MM.1S (cell line): ENCODE data around the gene IGF2.

Source experiments
- DNase-seq: peaks from one replicate; pipeline ENCODE4 v3.0.0-alpha.2; 2015
- H2AFZ ChIP-seq: fragments of 300-600 bp; sonication (generic); 2 replicates; pipeline ENCODE4 v1.6.0; 2016; ENCODE audit warnings: antibody characterized with exemption, low read length
- H3F3A ChIP-seq: fragments of 300-600 bp; sonication (generic); 2 replicates; pipeline ENCODE4 v1.6.1; 2016; ENCODE audit warnings: mild to moderate bottlenecking, antibody characterized with exemption, low read length, moderate library complexity, mixed read lengths; ENCODE audit not compliant: insufficient read depth
- H3K27ac ChIP-seq: fragments of 300-600 bp; sonication (generic); 2 replicates; pipeline ENCODE4 v1.5.1; 2016; ENCODE audit warnings: mild to moderate bottlenecking, low read length
- H3K27me3 ChIP-seq: fragments of 300-600 bp; sonication (generic); replicated peaks from 2 replicates; pipeline ENCODE4 v1.6.0; 2016; ENCODE audit warnings: low read length; ENCODE audit not compliant: insufficient read depth
- H3K36me3 ChIP-seq: fragments of 300-600 bp; sonication (generic); replicated peaks from 2 replicates; pipeline ENCODE4 v1.6.1; 2016; ENCODE audit warnings: mild to moderate bottlenecking, low read length, mixed read lengths; ENCODE audit not compliant: insufficient read depth
- H3K4me1 ChIP-seq: fragments of 300-600 bp; sonication (generic); 2 replicates; pipeline ENCODE4 v1.6.1; 2016; ENCODE audit warnings: low read length, mixed read lengths
- H3K4me2 ChIP-seq: fragments of 300-600 bp; sonication (generic); 2 replicates; pipeline ENCODE4 v1.6.0; 2016; ENCODE audit warnings: low read depth, low read length
- H3K4me3 ChIP-seq: fragments of 300-600 bp; sonication (generic); 2 replicates; pipeline ENCODE4 v1.5.1; 2016; ENCODE audit warnings: low read length, mixed read lengths
- H3K79me2 ChIP-seq: fragments of 300-600 bp; sonication (generic); 2 replicates; pipeline ENCODE4 v1.6.1; 2016; ENCODE audit warnings: mixed run types, low read length, mixed read lengths
- H3K9ac ChIP-seq: fragments of 300-600 bp; sonication (generic); 2 replicates; pipeline ENCODE4 v1.6.1; 2016; ENCODE audit warnings: low read length, mixed read lengths
- H3K9me2 ChIP-seq: fragments of 300-600 bp; sonication (generic); replicated peaks from 2 replicates; pipeline ENCODE4 v1.6.1; 2016; ENCODE audit warnings: mild to moderate bottlenecking, low read length, mixed read lengths; ENCODE audit not compliant: insufficient read depth
- H3K9me3 ChIP-seq: fragments of 300-600 bp; sonication (generic); replicated peaks from 2 replicates; pipeline ENCODE4 v1.6.1; 2016; ENCODE audit warnings: mild to moderate bottlenecking, low read length, mixed read lengths; ENCODE audit not compliant: insufficient read depth
- H4K20me1 ChIP-seq: fragments of 300-600 bp; sonication (generic); 2 replicates; pipeline ENCODE4 v1.6.1; 2016; ENCODE audit warnings: mild to moderate bottlenecking, low read length, moderate library complexity, mixed read lengths; ENCODE audit not compliant: insufficient read depth
- EZH2 ChIP-seq: fragments of 300-600 bp; sonication (generic); optimal IDR thresholded peaks from 2 replicates; pipeline ENCODE3; 2017; ENCODE audit warnings: low read depth, mild to moderate bottlenecking, antibody characterized with exemption, low read length, mixed read lengths
- EZH2phosphoT487 ChIP-seq: fragments of 300-600 bp; sonication (generic); IDR thresholded peaks from 2 replicates; pipeline ENCODE4 v1.6.1; 2018; ENCODE audit warnings: antibody characterized with exemption, low read length
- TF ChIP-seq, protein P1 (sequence below): fragments of 300-600 bp; sonication (generic); IDR thresholded peaks from 2 replicates; pipeline ENCODE4 v1.5.1; 2016; ENCODE audit warnings: antibody characterized with exemption, low read length, mixed read lengths

The IGF2 gene

DNA sequence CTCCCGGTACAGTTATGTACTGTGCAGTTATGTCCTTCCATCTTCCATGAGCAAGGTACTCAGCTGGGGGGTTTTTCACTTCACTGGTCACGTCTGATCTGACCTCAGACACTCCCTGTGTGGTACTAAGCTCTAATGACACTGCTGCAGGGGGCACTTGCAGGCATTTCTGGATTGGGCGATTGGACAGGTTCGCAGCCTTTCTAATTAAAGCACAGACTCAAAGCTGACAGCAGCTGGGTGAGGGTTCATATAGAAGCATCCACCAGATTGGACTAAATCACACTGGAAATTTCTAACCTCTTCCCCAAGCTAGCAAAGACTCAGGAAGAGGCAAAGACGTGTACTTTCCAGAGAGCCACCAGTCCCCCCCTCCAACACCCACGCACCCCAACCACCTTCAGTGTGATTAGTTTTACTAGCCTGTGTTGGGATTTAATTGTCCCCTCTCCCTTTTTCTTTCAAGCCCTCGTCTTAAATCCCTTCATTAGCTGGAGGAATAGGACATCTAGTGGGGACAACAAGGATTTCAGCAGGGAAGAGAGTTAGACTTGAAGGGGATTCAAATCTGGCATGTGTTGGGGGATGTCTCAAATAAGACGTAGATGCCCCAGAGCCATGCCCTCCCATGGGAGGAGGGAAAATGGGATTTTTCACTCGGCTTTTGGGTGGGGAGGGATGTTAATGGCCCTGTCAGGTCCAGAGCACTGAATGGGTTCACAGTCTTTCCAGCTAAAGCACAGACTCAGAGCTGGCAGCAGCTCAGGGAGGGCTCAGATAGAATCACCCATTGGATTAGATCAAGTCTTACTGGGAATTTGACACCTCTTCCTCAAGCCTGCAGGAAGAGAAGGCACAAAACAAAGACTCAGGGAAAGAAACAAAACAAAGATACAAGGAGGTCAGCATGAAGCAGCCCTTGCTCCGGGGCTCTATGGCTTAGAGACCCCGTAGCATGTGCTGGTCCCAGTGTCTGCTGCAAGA is 11.0 kb upstream of the IGF2 start:
- Histone ChIP-seq H3F3A (no peaks in the 10 kb centered on the region), H3K9me2 (no peaks in the 10 kb centered on the region), H3K27me3 (peaks cover 91% of the 10 kb centered on the region), H4K20me1 (no peaks in the 10 kb centered on the region), H3K9ac (no peak overlapping the region), H3K4me1 (no peaks in the 10 kb centered on the region), H3K4me3 (no peak overlapping the region), H3K79me2 (no peaks in the 10 kb centered on the region), H2AFZ (no peak overlapping the region), H3K36me3 (no peaks in the 10 kb centered on the region), H3K4me2 (no peak overlapping the region), H3K27ac (no peak overlapping the region), H3K9me3 (no peaks in the 10 kb centered on the region)
- TF ChIP-seq EZH2 (no peak), EZH2phosphoT487 (no peak)
- DNase-seq = no peak

DNA sequence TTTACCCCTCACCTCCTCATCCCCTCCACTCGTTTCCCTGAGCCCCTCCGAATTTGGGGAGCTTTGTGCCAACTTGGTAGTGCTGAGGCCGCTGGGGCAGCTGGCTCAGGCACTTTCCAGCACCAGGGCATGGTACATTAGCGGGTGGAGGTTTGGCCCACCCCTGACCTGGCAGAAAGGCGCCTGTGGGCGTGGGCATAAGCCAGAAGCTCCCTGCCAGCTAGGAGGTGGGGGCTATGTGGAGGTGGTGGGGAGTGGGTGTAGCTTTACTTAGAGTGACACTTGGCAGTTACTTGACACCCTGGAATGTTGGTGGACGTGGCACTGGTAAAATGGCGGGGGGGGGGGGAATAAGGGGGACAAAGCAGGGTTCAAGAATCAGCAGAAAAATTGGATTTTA is 10.3 kb upstream of the IGF2 start:
- H2AFZ ChIP-seq = no peak overlapping the region
- no peaks in the 10 kb centered on the region for H3K9me2 ChIP-seq
- H3K27ac ChIP-seq = no peak overlapping the region
- H3K79me2 ChIP-seq = no peaks in the 10 kb centered on the region
- H3K4me3 ChIP-seq = no peak overlapping the region
- no peak overlapping the region for H3K4me2 ChIP-seq
- TF ChIP-seq EZH2 (no peak), EZH2phosphoT487 (no peak)
- TF ChIP-seq, protein P1, sequence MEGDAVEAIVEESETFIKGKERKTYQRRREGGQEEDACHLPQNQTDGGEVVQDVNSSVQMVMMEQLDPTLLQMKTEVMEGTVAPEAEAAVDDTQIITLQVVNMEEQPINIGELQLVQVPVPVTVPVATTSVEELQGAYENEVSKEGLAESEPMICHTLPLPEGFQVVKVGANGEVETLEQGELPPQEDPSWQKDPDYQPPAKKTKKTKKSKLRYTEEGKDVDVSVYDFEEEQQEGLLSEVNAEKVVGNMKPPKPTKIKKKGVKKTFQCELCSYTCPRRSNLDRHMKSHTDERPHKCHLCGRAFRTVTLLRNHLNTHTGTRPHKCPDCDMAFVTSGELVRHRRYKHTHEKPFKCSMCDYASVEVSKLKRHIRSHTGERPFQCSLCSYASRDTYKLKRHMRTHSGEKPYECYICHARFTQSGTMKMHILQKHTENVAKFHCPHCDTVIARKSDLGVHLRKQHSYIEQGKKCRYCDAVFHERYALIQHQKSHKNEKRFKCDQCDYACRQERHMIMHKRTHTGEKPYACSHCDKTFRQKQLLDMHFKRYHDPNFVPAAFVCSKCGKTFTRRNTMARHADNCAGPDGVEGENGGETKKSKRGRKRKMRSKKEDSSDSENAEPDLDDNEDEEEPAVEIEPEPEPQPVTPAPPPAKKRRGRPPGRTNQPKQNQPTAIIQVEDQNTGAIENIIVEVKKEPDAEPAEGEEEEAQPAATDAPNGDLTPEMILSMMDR = no peak
- no peaks in the 10 kb centered on the region for H4K20me1 ChIP-seq
- no peaks in the 10 kb centered on the region for H3K9me3 ChIP-seq
- no peak for DNase-seq
- H3K9ac ChIP-seq = no peak overlapping the region
- no peaks in the 10 kb centered on the region for H3K36me3 ChIP-seq
- H3F3A ChIP-seq = no peaks in the 10 kb centered on the region
- no peaks in the 10 kb centered on the region for H3K4me1 ChIP-seq
- peaks cover 91% of the 10 kb centered on the region for H3K27me3 ChIP-seq

DNA sequence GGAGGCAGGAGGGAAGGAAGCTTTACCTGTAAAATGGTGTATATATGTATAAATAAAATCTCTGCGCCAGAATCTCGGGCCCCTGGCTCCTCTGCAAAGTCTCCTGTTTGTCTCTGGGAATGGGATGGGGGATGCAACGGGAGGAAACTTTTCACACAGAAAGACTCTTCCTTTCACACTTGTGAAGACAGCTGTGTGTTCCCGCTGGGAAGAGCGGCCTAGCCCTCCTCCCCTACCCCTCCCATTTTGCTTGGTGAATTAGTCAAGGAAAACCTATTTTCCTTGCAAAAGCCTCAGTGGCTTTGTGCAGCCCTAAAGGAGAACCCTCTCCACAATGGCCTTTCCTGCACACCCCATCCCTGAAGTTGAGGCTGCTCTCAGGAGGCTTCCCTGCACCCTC is 9.4 kb upstream of the IGF2 start:
- Histone ChIP-seq H3K27ac (no peak overlapping the region), H4K20me1 (no peaks in the 10 kb centered on the region), H3K9ac (no peak overlapping the region), H3K4me2 (no peak overlapping the region), H3K9me3 (no peaks in the 10 kb centered on the region), H3K4me3 (no peak overlapping the region), H3K79me2 (no peaks in the 10 kb centered on the region), H2AFZ (no peak overlapping the region), H3K9me2 (no peaks in the 10 kb centered on the region), H3K36me3 (no peaks in the 10 kb centered on the region), H3F3A (no peaks in the 10 kb centered on the region), H3K27me3 (peaks cover 91% of the 10 kb centered on the region), H3K4me1 (no peaks in the 10 kb centered on the region)
- DNase-seq = no peak
- TF ChIP-seq, protein P1 = no peak
- TF ChIP-seq EZH2phosphoT487 (no peak), EZH2 (no peak)

DNA sequence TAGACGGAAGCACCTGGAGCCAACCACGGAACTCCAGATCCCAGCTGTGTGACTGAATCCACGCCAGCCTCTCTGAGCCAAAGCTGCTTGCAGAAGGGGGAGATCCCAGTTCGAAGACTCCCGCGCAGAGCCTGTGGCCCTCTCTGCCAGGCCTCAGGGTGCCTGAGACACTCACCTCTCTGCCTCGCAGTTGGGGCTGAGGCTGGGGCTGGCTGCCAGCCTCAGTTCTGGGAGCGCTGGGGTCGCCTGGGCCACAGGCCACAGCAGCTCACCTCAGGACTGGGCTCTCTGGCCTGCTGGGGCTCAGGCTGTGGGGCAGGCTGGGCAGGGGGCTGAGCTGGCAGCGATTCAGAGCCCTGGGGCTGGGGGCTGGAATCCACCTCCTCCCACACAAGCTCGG is 8.2 kb upstream of the IGF2 start:
- TF ChIP-seq, protein P1 = no peak
- no peak for TF ChIP-seq EZH2
- DNase-seq = no peak
- H2AFZ ChIP-seq = no peak overlapping the region
- no peaks in the 10 kb centered on the region for H4K20me1 ChIP-seq
- no peak overlapping the region for H3K9ac ChIP-seq
- H3K27ac ChIP-seq = no peak overlapping the region
- no peaks in the 10 kb centered on the region for H3F3A ChIP-seq
- H3K9me3 ChIP-seq = no peaks in the 10 kb centered on the region
- H3K4me2 ChIP-seq = no peak overlapping the region
- H3K4me1 ChIP-seq = no peaks in the 10 kb centered on the region
- peaks cover 90% of the 10 kb centered on the region for H3K27me3 ChIP-seq
- no peaks in the 10 kb centered on the region for H3K36me3 ChIP-seq
- no peaks in the 10 kb centered on the region for H3K79me2 ChIP-seq
- H3K9me2 ChIP-seq = no peaks in the 10 kb centered on the region
- no peak overlapping the region for H3K4me3 ChIP-seq
